Natural killer cell (primary cell): ENCODE measurements around the gene ARHGEF18. TPM values are rescaled to one million over a fixed set of nuclear protein-coding genes. Genes with fewer than 3 reads are reported as not detected.
"Not testable (repeated sequence)": the region's sequence is repeated elsewhere in the genome, so short reads cannot be mapped to it uniquely, and the experiment has no call there.

ENCODE experiments used
- ATAC-seq, 3 donors: fragments of 150-1000 bp in 2 of 3; fragments of 200-7000 bp in 1 of 3; cut with Tn5 transposase; 1 replicate in 1 of 3; 2 replicates in 2 of 3; pipeline ENCODE4 v1.10.0; 2021; ENCODE audit warnings: mild to moderate bottlenecking in 2 of 3, moderate library complexity in 2 of 3
- DNase-seq, 2 donors: peaks; one replicate each; pipeline versions ENCODE4 v3.0.0 to v3.0.0-alpha.2; 2013 to 2021; ENCODE audit warnings: mixed read lengths in 1 of 2
- H3K27ac ChIP-seq: one replicate; pipeline ENCODE4 v1.5.1; 2013; ENCODE audit warnings: mild to moderate bottlenecking, low read length
- H3K27me3 ChIP-seq: one replicate; pipeline ENCODE4 v1.6.1; 2013; ENCODE audit warnings: low read length; ENCODE audit not compliant: control insufficient read depth, insufficient read depth
- H3K36me3 ChIP-seq: one replicate; pipeline ENCODE4 v1.6.1; 2013; ENCODE audit warnings: low read length; ENCODE audit not compliant: control insufficient read depth, insufficient read depth
- H3K4me1 ChIP-seq: one replicate; pipeline ENCODE4 v1.6.1; 2013; ENCODE audit warnings: low read length; ENCODE audit not compliant: control insufficient read depth, insufficient read depth
- H3K4me3 ChIP-seq: one replicate; pipeline ENCODE4 v1.5.1; 2013; ENCODE audit warnings: low read length
- H3K9me3 ChIP-seq: one replicate; pipeline ENCODE4 v1.6.1; 2013; ENCODE audit warnings: low read length; ENCODE audit not compliant: control insufficient read depth, insufficient read depth
- H3K27ac Mint-ChIP-seq, 2 donors: one replicate each; pipeline ENCODE4 v1.8.0; 2022; ENCODE audit warnings: mild to moderate bottlenecking in 2 of 2, mixed read lengths in 2 of 2, moderate library complexity in 1 of 2
- H3K27me3 Mint-ChIP-seq, 2 donors: one replicate each; pipeline ENCODE4 v1.8.0; 2022; ENCODE audit warnings: low read depth in 2 of 2, mixed read lengths in 2 of 2
- H3K36me3 Mint-ChIP-seq: one replicate; pipeline ENCODE4 v1.8.0; 2022; ENCODE audit warnings: mixed read lengths
- H3K4me1 Mint-ChIP-seq, 2 donors: one replicate each; pipeline ENCODE4 v1.8.0; 2022; ENCODE audit warnings: mixed read lengths in 2 of 2
- H3K4me3 Mint-ChIP-seq: one replicate; pipeline ENCODE4 v1.8.0; 2022; ENCODE audit warnings: mild to moderate bottlenecking, moderate library complexity, mixed read lengths
- H3K9me3 Mint-ChIP-seq, 2 donors: one replicate each; pipeline ENCODE4 v1.8.0; 2022; ENCODE audit warnings: mixed read lengths in 2 of 2
- CTCF ChIP-seq: fragments of 200-600 bp; IDR thresholded peaks from one replicate; pipeline ENCODE4 v1.8.0; 2022; ENCODE audit warnings: antibody characterized with exemption
- WGBS: methylation state at CpG from one replicate; pipeline ENCODE4 v1.1.7; 2013; ENCODE audit warnings: missing lambda C conversion rate; ENCODE audit not compliant: insufficient coverage; 5-methylcytosine and 5-hydroxymethylcytosine counted together
- intact Hi-C: fragments of 100-400 bp; cut with micrococcal nuclease; formaldehyde crosslinking; loops from one replicate; pipeline ENCODE4 v1.14.2; 2022
- total RNA-seq, 4 donors: library from RNA; stranded (reverse); fragments of 120-200 nt in 1 of 4; gene quantifications; one replicate each; pipeline versions ENCODE4 v1.2.3 to v1.2.4, GENCODE V29; 2013 to 2022

Gene ARHGEF18
- total RNA-seq, 3 donors from 2014 or later (not counting 1 experiment from before 2014, with no cell fraction given) = 53.6 to 61.5 (median 54.1) TPM

GRCh38 chr19:7368456-7368855 lies 19.7 kb downstream of the ARHGEF18 start:
- Mint-ChIP-seq H3K9me3 (no peaks in the 10 kb centered on the region), H3K27ac (peak overlapping the region in 1 of 2 donors; percentile 63), H3K4me1 (peaks cover 0 to 9% of the 10 kb centered on the region in 2 donors), H3K36me3 (no peaks in the 10 kb centered on the region), H3K4me3 (no peak overlapping the region), H3K27me3 (no peaks in the 10 kb centered on the region)
- ATAC-seq (no peak), DNase-seq (no peak)
- Histone ChIP-seq H3K9me3 (no peaks in the 10 kb centered on the region), H3K36me3 (peaks cover 62% of the 10 kb centered on the region), H3K4me1 (no peaks in the 10 kb centered on the region), H3K27me3 (no peaks in the 10 kb centered on the region), H3K4me3 (no peak overlapping the region), H3K27ac (no peak overlapping the region)
- no peak for TF ChIP-seq CTCF
- WGBS = 96% methylated on average over 4 of the region's 4 CpGs
- intact Hi-C loops = no loop called here

- H3K4me1 ChIP-seq, H3K27me3 Mint-ChIP-seq, ATAC-seq, DNase-seq, H3K4me3 Mint-ChIP-seq, H3K36me3 Mint-ChIP-seq, H3K4me1 Mint-ChIP-seq, H3K4me3 ChIP-seq, H3K27ac ChIP-seq, H3K9me3 ChIP-seq, intact Hi-C loops, H3K27me3 ChIP-seq, H3K9me3 Mint-ChIP-seq: not testable (repeated sequence)
- WGBS = 90% methylated on average over 13 of the region's 13 CpGs
- peaks cover 61% of the 10 kb centered on the region for H3K36me3 ChIP-seq
- H3K27ac Mint-ChIP-seq = peak overlapping the region in 1 of 2 donors; percentile 63
These were observed 20.1 kb downstream of the ARHGEF18 start for GRCh38 chr19:7368866-7369265.

- no peaks in the 10 kb centered on the region for H3K27me3 ChIP-seq
- H3K36me3 ChIP-seq = peaks cover 60% of the 10 kb centered on the region
- intact Hi-C loops = no loop called here
- Mint-ChIP-seq H3K36me3 (no peaks in the 10 kb centered on the region), H3K27me3 (no peaks in the 10 kb centered on the region), H3K4me1 (peaks cover 0 to 5% of the 10 kb centered on the region in 2 donors), H3K27ac (no peak overlapping the region), H3K9me3 (no peaks in the 10 kb centered on the region), H3K4me3 (no peak overlapping the region)
- 92% methylated on average over 10 of the region's 10 CpGs for WGBS
- DNase-seq (no peak), ATAC-seq (no peak)
- H3K4me1 ChIP-seq = no peaks in the 10 kb centered on the region
- no peak overlapping the region for H3K27ac ChIP-seq
- TF ChIP-seq CTCF = no peak
- no peaks in the 10 kb centered on the region for H3K9me3 ChIP-seq
- no peak overlapping the region for H3K4me3 ChIP-seq
These were observed 21.8 kb downstream of the ARHGEF18 start for GRCh38 chr19:7370546-7370945.

- H3K4me3 Mint-ChIP-seq = no peak overlapping the region
- peaks cover 0 to 5% of the 10 kb centered on the region in 2 donors for H3K4me1 Mint-ChIP-seq
- H3K36me3 Mint-ChIP-seq = no peaks in the 10 kb centered on the region
These were observed 22.3 kb downstream of the ARHGEF18 start for GRCh38 chr19:7371001-7371400.

More at GRCh38 chr19:7371001-7371400, 22.3 kb downstream of the ARHGEF18 start:
- Mint-ChIP-seq H3K27ac (no peak overlapping the region), H3K27me3 (no peaks in the 10 kb centered on the region), H3K9me3 (no peaks in the 10 kb centered on the region)
- no peak for TF ChIP-seq CTCF
- Histone ChIP-seq H3K4me3 (no peak overlapping the region), H3K9me3 (no peaks in the 10 kb centered on the region), H3K4me1 (no peaks in the 10 kb centered on the region), H3K27ac (no peak overlapping the region), H3K27me3 (no peaks in the 10 kb centered on the region), H3K36me3 (peaks cover 63% of the 10 kb centered on the region)
- ATAC-seq (no peak), DNase-seq (no peak)
- 100% methylated on average over 3 of the region's 3 CpGs for WGBS
- intact Hi-C loops = no loop called here
